Neuron (in vitro differentiated cells): ENCODE measurements around the gene KHDRBS2.

Experiments
- H2AFZ ChIP-seq: one replicate; pipeline ENCODE4 v1.6.1; 2013; ENCODE audit warnings: low read depth, mild to moderate bottlenecking, inconsistent platforms, low read length, moderate library complexity
- H3K27me3 ChIP-seq: one replicate; pipeline ENCODE4 v1.6.1; 2013; ENCODE audit warnings: low read length; ENCODE audit not compliant: insufficient read depth
- H3K36me3 ChIP-seq: one replicate; pipeline ENCODE4 v1.6.1; 2013; ENCODE audit warnings: low read length; ENCODE audit not compliant: insufficient read depth
- H3K4me1 ChIP-seq: one replicate; pipeline ENCODE4 v1.6.1; 2013; ENCODE audit warnings: low read length; ENCODE audit not compliant: insufficient read depth
- H3K4me3 ChIP-seq: 2 replicates; pipeline ENCODE4 v1.5.1; 2013; ENCODE audit warnings: mild to moderate bottlenecking, low read length, moderate library complexity
- H3K9me3 ChIP-seq: one replicate; pipeline ENCODE4 v1.6.1; 2013; ENCODE audit warnings: low read length

KHDRBS2 gene

DNA sequence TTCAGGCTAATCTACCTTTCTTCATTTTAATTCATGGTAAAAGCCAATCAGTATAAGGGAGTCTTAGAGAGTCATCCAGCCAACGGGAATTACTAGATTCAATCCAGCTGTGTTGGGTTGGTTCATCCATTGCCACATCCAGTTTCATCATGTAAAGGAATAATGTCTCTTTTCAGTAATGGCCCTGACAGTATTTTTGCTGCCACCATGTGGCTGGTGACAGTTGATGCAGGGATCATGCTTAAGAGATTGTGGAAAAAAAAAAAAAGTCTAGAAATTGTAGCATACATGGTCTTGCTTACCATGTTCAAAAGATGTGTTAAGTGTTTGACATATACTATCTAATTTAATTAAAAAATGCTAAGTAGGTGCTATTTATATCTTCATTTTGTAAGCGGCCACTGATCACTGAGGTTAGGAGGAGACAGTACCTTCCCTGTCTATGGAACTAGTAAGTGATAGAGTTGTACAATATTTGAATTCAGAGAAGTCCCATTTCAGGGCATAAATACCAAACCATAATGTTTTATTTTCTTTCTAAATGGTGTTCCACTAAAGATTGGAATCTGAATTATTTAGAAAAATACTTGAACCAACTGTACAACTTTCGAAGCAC, 135.9 kb downstream of the KHDRBS2 start:
- H2AFZ ChIP-seq: no peak overlapping the region
- H3K4me3 ChIP-seq: no peak overlapping the region
- no peaks in the 10 kb centered on the region for H3K27me3 ChIP-seq
- H3K36me3 ChIP-seq: no peaks in the 10 kb centered on the region
- H3K9me3 ChIP-seq: no peaks in the 10 kb centered on the region
- no peaks in the 10 kb centered on the region for H3K4me1 ChIP-seq

DNA sequence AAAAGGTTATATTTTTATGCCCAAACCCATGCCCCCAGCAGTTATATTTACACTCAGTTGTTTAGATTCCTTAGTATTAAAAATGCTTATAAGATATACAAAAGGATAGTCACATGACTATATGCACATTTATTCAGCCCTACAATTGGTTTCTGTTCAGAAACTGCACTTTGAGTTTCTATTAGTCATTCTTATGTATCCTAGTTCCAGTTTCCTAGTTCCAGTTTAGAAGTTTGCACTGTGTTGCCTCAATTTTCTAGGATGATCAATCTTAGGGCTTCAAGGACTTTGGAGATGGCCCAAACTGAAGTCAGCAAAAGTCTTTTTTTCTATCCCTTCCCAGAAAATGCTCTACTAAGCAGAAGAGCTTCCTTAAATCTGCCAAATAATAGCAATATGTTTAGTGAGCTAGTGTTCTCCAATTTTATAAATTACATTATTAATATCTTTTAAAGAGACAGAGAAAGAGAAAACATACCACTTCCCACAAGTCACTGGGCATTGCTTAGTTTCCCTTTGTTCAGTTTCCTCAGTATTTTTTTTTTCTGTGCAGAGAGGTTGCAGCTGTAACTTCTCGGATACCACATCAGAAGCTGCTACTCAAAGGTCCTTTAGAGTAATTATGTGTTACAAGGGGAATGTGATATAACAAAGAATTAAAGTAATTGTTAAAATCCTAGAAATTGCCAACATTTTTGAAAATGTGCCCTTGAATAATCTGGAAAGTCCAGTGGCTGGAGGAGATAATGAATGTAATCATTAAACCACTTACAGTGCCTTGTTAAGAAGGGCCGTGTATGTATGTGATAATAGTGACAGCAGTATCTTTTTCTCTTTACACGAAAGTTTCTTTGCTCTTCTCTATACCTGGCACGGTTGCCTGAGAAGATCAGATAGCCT, 138.8 kb downstream of the KHDRBS2 start:
- no peaks in the 10 kb centered on the region for H3K36me3 ChIP-seq
- no peaks in the 10 kb centered on the region for H3K9me3 ChIP-seq
- H3K4me3 ChIP-seq: no peak overlapping the region
- no peak overlapping the region for H2AFZ ChIP-seq
- H3K4me1 ChIP-seq: no peaks in the 10 kb centered on the region
- H3K27me3 ChIP-seq: no peaks in the 10 kb centered on the region

DNA sequence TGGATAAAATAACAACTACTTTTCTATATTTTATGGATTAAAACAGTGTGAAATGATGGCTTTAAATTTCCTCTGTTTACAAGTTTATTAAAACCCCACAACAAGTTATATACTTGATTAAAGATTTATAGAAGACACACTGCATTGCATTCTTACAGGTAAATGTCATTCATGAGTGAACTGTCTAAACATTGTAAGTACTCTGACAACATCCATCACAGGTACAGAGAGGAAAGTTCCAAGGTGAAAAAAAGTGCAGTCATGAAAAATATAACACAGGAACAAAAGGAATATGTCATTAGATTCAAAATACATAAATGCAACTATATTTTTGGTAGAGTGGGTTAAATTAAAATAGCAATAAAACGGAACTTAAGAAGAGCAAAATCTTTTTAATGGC, 156.9 kb downstream of the KHDRBS2 start:
- Histone ChIP-seq H2AFZ (no peak overlapping the region), H3K4me1 (no peaks in the 10 kb centered on the region), H3K27me3 (no peaks in the 10 kb centered on the region), H3K36me3 (no peaks in the 10 kb centered on the region), H3K9me3 (peaks cover 3% of the 10 kb centered on the region), H3K4me3 (no peak overlapping the region)

DNA sequence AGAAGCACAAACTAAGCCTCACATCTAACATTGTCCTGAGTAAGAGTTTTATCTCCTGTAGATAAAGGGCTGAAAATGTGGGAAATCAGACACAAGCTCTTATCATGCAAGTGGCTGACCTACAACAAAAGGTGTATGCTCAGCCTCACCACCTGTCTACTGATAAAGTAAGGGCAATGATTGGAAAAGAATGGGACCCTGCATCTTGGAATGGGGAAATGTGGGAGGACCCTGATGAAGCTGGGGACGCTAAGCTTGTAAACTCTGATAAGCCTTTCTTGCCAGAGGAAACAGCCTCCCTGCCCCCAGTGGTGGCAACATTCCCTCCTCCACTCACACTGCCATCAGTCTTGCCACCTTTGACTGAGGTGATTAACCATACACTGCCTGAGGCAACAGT, 166.6 kb downstream of the KHDRBS2 start:
- Histone ChIP-seq H3K27me3 (no peaks in the 10 kb centered on the region), H3K9me3 (no peaks in the 10 kb centered on the region), H3K4me1 (no peaks in the 10 kb centered on the region), H2AFZ (no peak overlapping the region), H3K36me3 (no peaks in the 10 kb centered on the region), H3K4me3 (no peak overlapping the region)

DNA sequence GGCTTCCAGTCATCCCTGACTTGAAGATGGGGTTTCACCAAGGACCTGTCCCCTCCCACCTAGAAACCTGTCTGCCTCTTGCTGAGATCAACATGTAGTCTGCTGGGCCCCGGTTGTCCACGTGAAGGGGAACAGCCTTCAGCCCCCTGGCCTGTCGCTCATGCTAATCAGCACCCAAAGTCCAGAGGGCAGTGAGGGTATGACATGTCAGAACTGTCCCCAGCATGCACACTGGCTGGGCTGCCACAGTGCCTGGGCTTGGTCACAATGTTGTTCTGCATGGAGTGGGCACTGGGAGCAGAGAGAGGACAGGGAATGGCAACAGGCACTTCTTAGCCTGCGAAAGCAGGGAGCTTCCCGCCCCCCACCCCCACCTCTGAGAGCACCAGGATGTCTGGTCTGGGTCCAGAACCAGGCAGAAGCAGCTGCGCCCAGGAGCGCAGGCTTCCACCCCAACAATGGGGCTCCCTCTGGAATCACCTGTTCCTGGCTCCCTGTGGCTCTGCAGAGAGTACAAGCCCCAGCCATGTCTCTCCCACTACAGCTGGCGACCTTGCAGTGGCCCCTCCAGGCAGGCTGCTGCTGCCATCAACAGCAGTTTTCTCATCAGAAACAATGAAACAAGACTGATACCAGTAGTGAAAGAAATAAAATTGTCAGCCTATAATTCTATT, 182.7 kb downstream of the KHDRBS2 start:
- Histone ChIP-seq H3K9me3 (no peaks in the 10 kb centered on the region), H3K27me3 (no peaks in the 10 kb centered on the region), H3K36me3 (no peaks in the 10 kb centered on the region), H2AFZ (no peak overlapping the region), H3K4me3 (no peak overlapping the region), H3K4me1 (no peaks in the 10 kb centered on the region)

DNA sequence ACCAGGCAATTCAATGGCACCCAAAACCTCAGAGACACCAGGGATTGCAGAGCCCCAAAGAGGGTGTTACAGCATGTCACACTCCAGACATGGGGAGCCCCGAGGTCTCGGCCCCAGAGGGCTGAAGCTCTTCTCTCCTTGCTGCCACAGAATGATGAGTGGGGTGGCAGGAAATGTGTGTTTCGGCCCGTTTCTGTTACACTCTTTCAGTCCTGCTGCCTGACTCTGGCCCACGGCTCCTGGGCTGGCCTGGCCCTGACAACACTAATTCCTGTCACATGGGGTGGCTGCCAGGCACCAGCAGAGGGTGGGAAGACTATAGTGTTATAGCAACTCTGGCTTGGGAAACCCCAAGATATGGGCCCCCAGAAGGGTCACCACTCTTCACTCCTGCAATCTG, 183.6 kb downstream of the KHDRBS2 start:
- Histone ChIP-seq H3K4me3 (no peak overlapping the region), H3K27me3 (no peaks in the 10 kb centered on the region), H3K4me1 (no peaks in the 10 kb centered on the region), H3K36me3 (no peaks in the 10 kb centered on the region), H2AFZ (no peak overlapping the region), H3K9me3 (no peaks in the 10 kb centered on the region)

DNA sequence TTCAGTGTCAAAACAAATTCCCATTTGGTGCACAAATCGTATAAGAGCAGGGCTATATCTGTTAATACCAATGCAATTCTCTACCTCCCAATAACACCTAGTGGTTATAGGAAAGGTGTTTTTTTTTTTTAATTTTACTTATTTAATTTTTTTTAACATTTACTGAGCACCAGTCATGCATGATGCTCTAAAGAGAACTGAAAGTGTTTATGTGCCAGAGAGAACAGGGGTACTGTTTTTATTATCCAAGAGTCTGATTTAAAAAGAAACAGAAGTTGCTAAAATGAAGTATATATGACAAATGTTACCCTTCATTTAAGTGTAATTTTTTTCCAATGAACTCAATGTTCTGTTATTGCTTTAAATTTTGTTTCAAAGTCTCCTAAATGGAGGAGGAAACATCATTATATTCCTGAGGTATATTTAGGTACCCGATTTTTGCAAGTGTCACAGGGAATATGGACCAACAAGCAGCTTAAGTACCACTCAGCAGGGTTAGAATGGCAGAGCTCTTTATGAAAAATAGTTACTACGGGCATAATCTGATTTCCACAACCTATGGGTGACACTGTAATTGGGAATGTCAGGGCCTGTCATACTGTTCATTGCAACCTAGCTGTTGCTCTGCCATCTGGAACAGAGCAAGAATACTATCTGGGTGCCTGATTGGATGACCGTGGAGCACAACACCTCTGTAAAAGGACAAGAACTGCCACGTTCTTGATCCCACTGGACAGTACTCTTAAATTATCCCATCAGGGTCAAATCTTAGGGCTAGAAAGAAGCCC, 195.4 kb downstream of the KHDRBS2 start:
- no peaks in the 10 kb centered on the region for H3K27me3 ChIP-seq
- no peak overlapping the region for H2AFZ ChIP-seq
- no peaks in the 10 kb centered on the region for H3K9me3 ChIP-seq
- no peaks in the 10 kb centered on the region for H3K36me3 ChIP-seq
- no peaks in the 10 kb centered on the region for H3K4me1 ChIP-seq
- no peak overlapping the region for H3K4me3 ChIP-seq

DNA sequence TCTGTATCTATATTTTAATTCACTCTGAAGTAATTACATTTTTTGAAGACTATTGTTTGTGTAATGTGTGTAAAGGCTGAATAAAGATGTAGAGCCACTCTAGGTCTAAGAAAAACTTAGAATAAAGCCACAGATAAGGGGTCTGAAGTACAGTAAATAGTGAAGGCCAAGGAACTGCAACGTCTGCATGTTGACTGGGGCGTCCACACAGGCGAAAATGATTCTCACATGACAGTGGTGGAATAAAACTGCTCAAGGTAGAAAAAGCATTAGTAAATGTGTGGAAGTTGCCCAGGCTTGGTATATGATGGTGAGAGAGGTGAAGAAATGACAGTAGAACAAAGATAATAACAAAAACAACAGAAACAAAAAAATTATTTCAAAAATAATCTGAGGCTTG, 196.2 kb downstream of the KHDRBS2 start:
- no peaks in the 10 kb centered on the region for H3K27me3 ChIP-seq
- no peak overlapping the region for H2AFZ ChIP-seq
- no peaks in the 10 kb centered on the region for H3K36me3 ChIP-seq
- H3K9me3 ChIP-seq: no peaks in the 10 kb centered on the region
- H3K4me3 ChIP-seq: no peak overlapping the region
- no peaks in the 10 kb centered on the region for H3K4me1 ChIP-seq

DNA sequence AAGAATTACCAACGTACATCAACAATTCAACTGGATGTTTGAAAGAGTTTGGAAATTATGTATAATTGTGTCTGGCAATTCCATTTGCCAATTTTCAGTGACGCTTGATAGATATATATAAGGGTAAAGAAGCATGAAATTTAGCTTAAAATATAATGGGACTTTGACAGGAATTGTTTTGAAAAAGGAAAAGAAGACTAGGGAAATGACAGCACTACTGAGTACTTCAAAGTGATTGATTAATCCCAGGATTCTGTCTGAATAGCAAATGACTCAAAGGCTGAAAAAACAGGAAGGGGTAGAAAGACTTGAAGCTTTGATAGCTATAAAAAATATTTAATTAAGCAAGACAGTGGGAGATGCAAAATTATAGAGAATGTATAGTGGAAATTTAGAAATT, 200.0 kb downstream of the KHDRBS2 start:
- H3K36me3 ChIP-seq: no peaks in the 10 kb centered on the region
- no peak overlapping the region for H3K4me3 ChIP-seq
- no peak overlapping the region for H2AFZ ChIP-seq
- H3K27me3 ChIP-seq: no peaks in the 10 kb centered on the region
- H3K9me3 ChIP-seq: no peaks in the 10 kb centered on the region
- no peaks in the 10 kb centered on the region for H3K4me1 ChIP-seq

DNA sequence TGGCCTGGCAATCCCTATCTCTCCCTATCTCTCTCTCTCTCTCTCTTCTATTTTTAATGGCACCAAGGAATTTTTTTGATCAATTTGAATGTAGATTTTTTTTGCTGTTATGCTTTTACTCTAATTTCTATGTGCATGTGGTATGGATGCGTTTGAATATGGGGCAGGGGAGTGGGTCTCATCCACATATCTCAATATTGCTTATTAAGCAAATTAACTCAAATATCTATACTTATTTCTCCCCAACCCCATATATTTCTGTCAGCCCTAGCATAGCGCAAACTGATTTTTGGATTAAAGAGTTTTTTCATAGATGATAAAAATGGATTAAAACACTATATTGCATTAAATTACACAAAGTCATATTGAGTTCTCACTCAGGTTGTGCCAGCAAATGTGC, 210.2 kb downstream of the KHDRBS2 start:
- no peaks in the 10 kb centered on the region for H3K27me3 ChIP-seq
- H3K4me1 ChIP-seq: no peaks in the 10 kb centered on the region
- no peak overlapping the region for H2AFZ ChIP-seq
- no peak overlapping the region for H3K4me3 ChIP-seq
- H3K9me3 ChIP-seq: peaks cover 2% of the 10 kb centered on the region
- no peaks in the 10 kb centered on the region for H3K36me3 ChIP-seq

DNA sequence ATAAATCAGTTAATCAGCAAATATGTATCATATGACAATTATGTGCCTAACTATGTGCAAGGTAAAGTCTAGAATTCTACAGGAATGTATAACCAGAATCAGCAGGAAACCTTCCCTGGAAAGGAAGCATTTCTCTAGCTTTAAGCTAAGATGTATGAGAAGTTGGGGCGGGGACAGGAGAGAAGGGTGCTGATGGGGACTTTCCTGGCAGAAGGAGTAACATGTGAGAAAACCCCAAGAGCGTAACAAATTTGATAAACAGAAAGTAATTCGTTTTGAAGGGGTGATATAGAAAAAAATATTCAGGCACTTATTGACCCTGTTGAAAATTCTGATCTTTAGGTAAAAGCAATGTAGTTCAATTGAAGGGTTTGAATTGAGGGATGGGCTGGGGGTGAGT, 226.1 kb downstream of the KHDRBS2 start:
- H3K9me3 ChIP-seq: peaks cover 2% of the 10 kb centered on the region
- no peaks in the 10 kb centered on the region for H3K27me3 ChIP-seq
- no peaks in the 10 kb centered on the region for H3K4me1 ChIP-seq
- H3K36me3 ChIP-seq: no peaks in the 10 kb centered on the region
- H3K4me3 ChIP-seq: no peak overlapping the region
- no peak overlapping the region for H2AFZ ChIP-seq

DNA sequence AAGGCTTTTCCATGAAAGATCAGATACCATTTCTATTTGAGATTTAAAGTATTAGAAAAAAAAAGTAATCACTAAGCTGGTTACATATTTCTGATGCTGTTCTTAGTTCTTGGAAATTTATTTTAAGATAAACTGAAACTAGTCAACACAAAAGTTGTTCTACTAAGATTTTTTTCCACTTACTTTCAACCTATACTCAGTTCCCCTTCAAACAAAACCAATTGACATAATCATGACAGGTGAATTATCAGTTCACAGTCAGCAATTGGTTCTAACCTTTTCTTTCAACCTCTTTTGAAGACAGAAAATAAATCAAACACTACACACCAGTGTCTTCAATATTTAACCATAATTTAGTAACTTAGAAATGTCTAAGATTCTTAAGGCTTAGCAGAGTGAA, 228.7 kb downstream of the KHDRBS2 start:
- Histone ChIP-seq H3K36me3 (no peaks in the 10 kb centered on the region), H3K4me3 (no peak overlapping the region), H3K27me3 (no peaks in the 10 kb centered on the region), H2AFZ (no peak overlapping the region), H3K9me3 (peaks cover 2% of the 10 kb centered on the region), H3K4me1 (no peaks in the 10 kb centered on the region)

DNA sequence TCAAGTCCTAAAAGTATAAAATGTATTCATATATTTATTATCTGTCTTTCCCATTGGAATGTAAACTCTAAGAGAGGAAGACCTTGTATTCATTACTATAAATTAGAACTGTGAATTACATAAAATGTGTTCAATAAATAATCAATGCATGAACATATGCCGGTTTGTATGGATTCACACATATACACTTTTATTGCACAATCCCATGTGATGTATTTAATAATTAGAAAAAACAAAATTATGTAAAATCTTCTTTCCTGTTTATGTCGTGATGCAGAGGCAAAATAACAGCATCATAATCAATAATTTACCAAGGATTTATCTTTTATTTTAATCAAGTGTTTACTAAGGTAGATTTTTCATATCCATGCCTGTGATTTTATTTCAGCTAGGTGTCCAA, 240.5 kb downstream of the KHDRBS2 start:
- Histone ChIP-seq H3K9me3 (no peaks in the 10 kb centered on the region), H3K36me3 (no peaks in the 10 kb centered on the region), H3K27me3 (no peaks in the 10 kb centered on the region), H3K4me3 (no peak overlapping the region), H3K4me1 (no peaks in the 10 kb centered on the region), H2AFZ (no peak overlapping the region)
